ENCODE results near the gene C6orf120. TPM values are rescaled to one million over a fixed set of nuclear protein-coding genes. Genes with fewer than 3 reads are reported as not detected.

C6orf120 gene
- total RNA-seq (2022; extraction: Qiagen RNA extraction; ENCODE audit: low read depth) = 11.2 to 15.1 TPM (median 13.3 TPM) in 5 replicates

GRCh38 chr6:169701954-169702839 lies at the start of gene C6orf120, which contains the start of gene WDR27:
TSS of gene C6orf120 (plus strand) at chr6:169702126. CDS start at chr6:169702460, 334 bp downstream.
TSS of gene WDR27 (minus strand) at chr6:169702029. CDS start at chr6:169689005, 13,024 bp downstream.

GRCh38 chr6:169724494-169725124 lies 22.7 kb downstream of the C6orf120 start, which contains the start of gene PHF10:
TSS of gene PHF10 (minus strand) at chr6:169724500. CDS start at chr6:169723931, 569 bp downstream.

DNA sequence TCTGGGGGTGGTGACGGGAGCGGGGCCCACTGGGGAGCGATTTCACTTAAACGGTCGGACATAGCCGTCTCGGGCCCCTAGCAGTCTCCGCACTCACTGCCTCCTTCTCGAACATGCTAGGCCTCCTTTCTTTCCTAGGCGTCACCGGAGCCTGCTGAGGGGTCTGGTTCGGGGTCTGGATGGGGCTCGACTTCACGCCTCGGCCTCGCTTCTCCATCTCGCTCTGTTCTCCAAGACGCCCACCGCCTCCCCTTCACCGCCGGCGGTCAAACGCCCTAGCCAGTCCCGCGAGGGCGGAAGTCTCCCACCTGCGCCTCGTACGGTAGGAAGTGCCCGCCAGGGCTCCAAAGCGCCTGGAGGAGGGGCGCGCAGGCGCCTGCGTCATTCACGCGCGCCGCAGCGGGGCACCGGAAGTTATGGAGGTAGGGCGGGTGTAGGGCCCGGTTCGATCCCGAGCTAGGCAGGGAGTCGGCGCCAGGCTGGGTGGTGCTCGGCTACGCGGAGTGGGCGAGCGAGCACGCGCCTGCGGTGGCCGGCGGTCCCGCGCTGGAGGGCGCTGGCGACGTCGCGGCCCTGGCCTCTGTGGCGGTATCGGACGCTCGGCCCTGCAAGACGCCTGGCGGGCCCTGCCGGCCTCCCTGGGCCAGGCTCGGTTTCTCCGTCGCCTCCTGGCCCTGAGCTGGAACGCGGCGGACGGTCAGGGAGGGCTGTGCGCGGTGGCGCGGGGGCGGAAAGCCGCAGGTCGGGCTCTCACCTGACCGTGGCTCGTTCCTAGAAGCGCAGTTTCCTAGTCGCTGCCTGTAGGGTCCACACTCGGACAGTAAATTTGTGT lies 49.5 kb downstream of the C6orf120 start, which contains the start of the genes DYNLT2 and ERMARD:
DYNLT2 (minus strand) TSS at position 331 of the 832 bp plus-strand sequence; CDS start at position 217, 114 bp downstream.
ERMARD (plus strand) TSS at position 381 of the 832 bp plus-strand sequence; CDS start at position 417, 36 bp downstream.

Other genes with a start within 250 kb of the C6orf120 start
- gene WDR27, start 97 bp upstream of the C6orf120 start, total RNA-seq (2022; extraction: Qiagen RNA extraction; ENCODE audit: low read depth) = 6.0 to 13.2 TPM (median 12.9 TPM) in 5 replicates
- gene PHF10, start 22.4 kb downstream of the C6orf120 start, total RNA-seq (2022; extraction: Qiagen RNA extraction; ENCODE audit: low read depth) = 20.9 to 25.4 TPM (median 23.9 TPM) in 5 replicates
- gene DYNLT2, start 49.4 kb downstream of the C6orf120 start, total RNA-seq (2022; extraction: Qiagen RNA extraction; ENCODE audit: low read depth) = 0.62 to 0.90 TPM (median 0.69 TPM) in 5 replicates
- 6.3 to 8.6 TPM (median 7.6 TPM) in 5 replicates for gene ERMARD, start 49.5 kb downstream of the C6orf120 start, total RNA-seq (2022; extraction: Qiagen RNA extraction; ENCODE audit: low read depth)

Data from A549 treated with DMSO at 1 μM for 4 hours (cell line).